Neutrophil (primary cell): ENCODE results near the gene ITPRIPL2.

Experiments used
- H3K27ac ChIP-seq: fragments of 200-600 bp; sonication (generic); 2 replicates; pipeline ENCODE4 v1.5.1; 2016; ENCODE audit warnings: mild to moderate bottlenecking, moderate library complexity
- H3K27me3 ChIP-seq: fragments of 200-600 bp; sonication (generic); 2 replicates; pipeline ENCODE4 v1.6.0; 2016; ENCODE audit warnings: mild to moderate bottlenecking
- H3K36me3 ChIP-seq: fragments of 200-600 bp; sonication (generic); 2 replicates; pipeline ENCODE4 v1.5.1; 2017
- H3K4me1 ChIP-seq, 2 experiments: fragments of 200-600 bp in 1 of 2; sonication (generic) in 1 of 2; 1 replicate in 1 of 2; 2 replicates in 1 of 2; pipeline versions ENCODE4 v1.5.1 to v1.6.1; 2013 to 2016; ENCODE audit warnings: low read depth in 1 of 2, low read length in 1 of 2, mild to moderate bottlenecking in 1 of 2, moderate library complexity in 1 of 2; ENCODE audit not compliant: control insufficient read depth in 1 of 2, insufficient read depth in 1 of 2
- H3K4me3 ChIP-seq, 2 experiments: fragments of 200-600 bp in 1 of 2; sonication (generic) in 1 of 2; 1 replicate in 1 of 2; 2 replicates in 1 of 2; pipeline ENCODE4 v1.5.1; 2013 to 2016; ENCODE audit warnings: low read depth in 1 of 2, low read length in 1 of 2, mild to moderate bottlenecking in 1 of 2, moderate library complexity in 1 of 2
- H3K9me3 ChIP-seq: fragments of 200-600 bp; sonication (generic); 2 replicates; pipeline ENCODE4 v1.5.1; 2016
- CTCF ChIP-seq: fragments of 200-600 bp; sonication (generic); IDR thresholded peaks from 2 replicates; pipeline ENCODE4 v1.5.1; 2016; ENCODE audit warnings: antibody characterized with exemption

Gene ITPRIPL2

GRCh38 chr16:19135896-19136438 is 22.2 kb downstream of the ITPRIPL2 start:
- TF ChIP-seq CTCF, result no peak
- H3K4me1 ChIP-seq, result peaks cover 0 to 2% of the 10 kb centered on the region in 2 experiments

GRCh38 chr16:19136549-19137196 is 22.9 kb downstream of the ITPRIPL2 start:
- H3K9me3 ChIP-seq, result no peaks in the 10 kb centered on the region
- H3K27me3 ChIP-seq, result no peaks in the 10 kb centered on the region
- H3K27ac ChIP-seq, result no peak overlapping the region
- no peak overlapping the region for H3K4me3 ChIP-seq
- no peaks in the 10 kb centered on the region for H3K4me1 ChIP-seq
- TF ChIP-seq CTCF, result no peak
- no peaks in the 10 kb centered on the region for H3K36me3 ChIP-seq

More at GRCh38 chr16:19135896-19136438, 22.2 kb downstream of the ITPRIPL2 start:
- Histone ChIP-seq H3K27ac (no peak overlapping the region), H3K9me3 (no peaks in the 10 kb centered on the region), H3K36me3 (no peaks in the 10 kb centered on the region), H3K4me3 (no peak overlapping the region), H3K27me3 (no peaks in the 10 kb centered on the region)

GRCh38 chr16:19137201-19138128 is 23.7 kb downstream of the ITPRIPL2 start:
- Histone ChIP-seq H3K27ac (no peak overlapping the region), H3K36me3 (no peaks in the 10 kb centered on the region), H3K9me3 (no peaks in the 10 kb centered on the region), H3K4me3 (no peak overlapping the region), H3K4me1 (no peaks in the 10 kb centered on the region), H3K27me3 (no peaks in the 10 kb centered on the region)
- no peak for TF ChIP-seq CTCF

- Histone ChIP-seq H3K4me3 (no peak overlapping the region), H3K36me3 (no peaks in the 10 kb centered on the region), H3K9me3 (no peaks in the 10 kb centered on the region), H3K27ac (no peak overlapping the region), H3K4me1 (no peaks in the 10 kb centered on the region), H3K27me3 (peaks cover under 1% of the 10 kb centered on the region)
- TF ChIP-seq CTCF, result no peak
Observed at GRCh38 chr16:19138601-19139000, 24.8 kb downstream of the ITPRIPL2 start.

- H3K4me1 ChIP-seq, result no peaks in the 10 kb centered on the region
- H3K4me3 ChIP-seq, result no peak overlapping the region
- H3K27ac ChIP-seq, result no peak overlapping the region
- peaks cover 6% of the 10 kb centered on the region for H3K27me3 ChIP-seq
- no peak for TF ChIP-seq CTCF
- no peaks in the 10 kb centered on the region for H3K9me3 ChIP-seq
- no peaks in the 10 kb centered on the region for H3K36me3 ChIP-seq
Observed at GRCh38 chr16:19139436-19140091, 25.8 kb downstream of the ITPRIPL2 start.
